OCI-LY1 (cell line): Measurements from ENCODE around the gene MTHFS.
"Not testable (repeated sequence)": the region's sequence is repeated elsewhere in the genome, so short reads cannot be mapped to it uniquely, and the experiment has no call there.

Experiments used
- EZH2 ChIP-seq: fragments of 200-600 bp; sonication (generic), shearing (Covaris generic); IDR thresholded peaks from 2 replicates; pipeline ENCODE4 v1.8.0; 2017; ENCODE audit warnings: borderline replicate concordance, mixed run types, mild to moderate bottlenecking, antibody characterized with exemption, low read length, moderate library complexity, mixed read lengths
- TF ChIP-seq, protein P1 (sequence below): fragments of 200-600 bp; sonication (generic), shearing (Covaris generic); IDR thresholded peaks from 2 replicates; pipeline ENCODE4 v1.5.1; 2017; ENCODE audit warnings: mild to moderate bottlenecking, antibody characterized with exemption, low read length, moderate library complexity, mixed read lengths

DNA sequence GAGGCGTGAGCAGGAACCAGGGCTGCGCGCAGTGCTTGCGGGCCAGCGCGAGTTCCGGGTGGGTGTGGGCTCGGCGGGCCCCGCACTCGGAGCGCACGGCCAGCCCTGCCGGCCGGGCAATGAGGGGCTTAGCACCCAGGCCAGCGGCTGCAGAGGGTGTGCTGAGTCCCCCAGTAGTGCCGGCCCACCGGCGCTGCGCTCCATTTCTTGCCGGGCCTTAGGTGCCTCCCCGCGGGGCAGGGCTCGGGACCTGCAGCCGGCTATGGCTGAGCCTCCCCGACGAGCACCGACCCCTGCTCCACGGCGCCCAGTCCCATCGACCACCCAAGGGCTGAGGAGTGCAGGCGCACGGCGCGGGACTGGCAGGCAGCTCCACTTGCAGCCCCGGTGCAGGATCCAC lies 29.3 kb upstream of the MTHFS start:
- TF ChIP-seq, protein P1, sequence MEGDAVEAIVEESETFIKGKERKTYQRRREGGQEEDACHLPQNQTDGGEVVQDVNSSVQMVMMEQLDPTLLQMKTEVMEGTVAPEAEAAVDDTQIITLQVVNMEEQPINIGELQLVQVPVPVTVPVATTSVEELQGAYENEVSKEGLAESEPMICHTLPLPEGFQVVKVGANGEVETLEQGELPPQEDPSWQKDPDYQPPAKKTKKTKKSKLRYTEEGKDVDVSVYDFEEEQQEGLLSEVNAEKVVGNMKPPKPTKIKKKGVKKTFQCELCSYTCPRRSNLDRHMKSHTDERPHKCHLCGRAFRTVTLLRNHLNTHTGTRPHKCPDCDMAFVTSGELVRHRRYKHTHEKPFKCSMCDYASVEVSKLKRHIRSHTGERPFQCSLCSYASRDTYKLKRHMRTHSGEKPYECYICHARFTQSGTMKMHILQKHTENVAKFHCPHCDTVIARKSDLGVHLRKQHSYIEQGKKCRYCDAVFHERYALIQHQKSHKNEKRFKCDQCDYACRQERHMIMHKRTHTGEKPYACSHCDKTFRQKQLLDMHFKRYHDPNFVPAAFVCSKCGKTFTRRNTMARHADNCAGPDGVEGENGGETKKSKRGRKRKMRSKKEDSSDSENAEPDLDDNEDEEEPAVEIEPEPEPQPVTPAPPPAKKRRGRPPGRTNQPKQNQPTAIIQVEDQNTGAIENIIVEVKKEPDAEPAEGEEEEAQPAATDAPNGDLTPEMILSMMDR = not testable (repeated sequence)
- TF ChIP-seq EZH2 = not testable (repeated sequence)
